Cardiac fibroblast (primary cell): ENCODE data around the gene ABHD12.

ENCODE experiments used
- DNase-seq, 2 donors: peaks; one replicate each; pipeline versions ENCODE4 v3.0.0 to v3.0.0-alpha.2; 2010; ENCODE audit warnings: low read depth in 2 of 2
- H3K4me3 ChIP-seq, 2 donors: replicated peaks in 1 of 2; 1 replicate in 1 of 2; 2 replicates in 1 of 2; pipeline ENCODE4 v1.5.1; 2011; ENCODE audit warnings: low read depth in 2 of 2, low read length in 2 of 2, mild to moderate bottlenecking in 2 of 2, moderate library complexity in 1 of 2
- CTCF ChIP-seq: IDR thresholded peaks from one replicate; pipeline ENCODE4 v1.5.1; 2011; ENCODE audit warnings: low read depth, mild to moderate bottlenecking, low read length, inconsistent platforms

ABHD12 gene

GRCh38 chr20:25303292-25304024 lies 87.2 kb downstream of the ABHD12 start:
- no peak for DNase-seq
- H3K4me3 ChIP-seq: no peak overlapping the region
- TF ChIP-seq CTCF: no peak

- H3K4me3 ChIP-seq: no peak overlapping the region
- TF ChIP-seq CTCF: no peak
- DNase-seq: no peak
Observed at GRCh38 chr20:25302596-25302995, 88.0 kb downstream of the ABHD12 start.

- DNase-seq: no peak
- no peak for TF ChIP-seq CTCF
- H3K4me3 ChIP-seq: no peak overlapping the region
Observed at GRCh38 chr20:25301357-25301920, 89.2 kb downstream of the ABHD12 start.

DNA sequence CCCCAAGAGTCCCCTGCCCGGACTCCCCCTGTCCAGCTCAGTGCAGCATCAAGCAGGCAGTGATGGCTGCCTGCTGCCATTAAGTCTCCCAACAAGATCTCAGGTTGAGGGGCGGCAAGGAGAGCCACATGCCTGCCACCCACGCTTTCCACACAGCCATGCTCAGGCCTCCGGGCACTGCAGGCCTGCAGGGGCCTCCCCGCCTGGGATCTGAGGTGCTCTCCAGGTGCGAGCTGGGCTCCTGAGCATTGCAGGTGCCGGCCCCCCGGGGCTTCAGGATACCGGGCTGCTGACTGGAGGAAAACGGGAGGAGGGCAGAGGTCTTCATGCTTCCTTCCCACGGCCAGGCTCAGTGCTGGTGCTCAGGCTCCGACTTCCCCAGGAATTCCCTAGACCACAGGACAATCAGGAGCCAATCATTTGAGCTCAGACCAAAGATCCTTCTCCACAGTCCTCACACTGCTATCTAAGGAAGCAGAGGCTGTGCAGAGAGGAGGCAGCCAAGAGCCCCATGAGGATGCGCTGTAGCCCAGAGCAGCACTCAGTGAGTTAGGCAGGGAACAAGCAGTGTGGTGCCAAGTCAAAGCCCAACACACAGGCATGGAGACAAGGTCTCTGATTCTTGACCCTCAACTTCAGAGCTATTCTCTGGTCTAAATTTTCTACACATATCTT lies 90.0 kb downstream of the ABHD12 start:
- H3K4me3 ChIP-seq: no peak overlapping the region
- peak; percentile 12 for TF ChIP-seq CTCF
- peak; percentile 20 to 26 for DNase-seq

GRCh38 chr20:25299806-25300205 lies 90.8 kb downstream of the ABHD12 start:
- TF ChIP-seq CTCF: peak; percentile 8
- H3K4me3 ChIP-seq: no peak overlapping the region
- DNase-seq: no peak

DNA sequence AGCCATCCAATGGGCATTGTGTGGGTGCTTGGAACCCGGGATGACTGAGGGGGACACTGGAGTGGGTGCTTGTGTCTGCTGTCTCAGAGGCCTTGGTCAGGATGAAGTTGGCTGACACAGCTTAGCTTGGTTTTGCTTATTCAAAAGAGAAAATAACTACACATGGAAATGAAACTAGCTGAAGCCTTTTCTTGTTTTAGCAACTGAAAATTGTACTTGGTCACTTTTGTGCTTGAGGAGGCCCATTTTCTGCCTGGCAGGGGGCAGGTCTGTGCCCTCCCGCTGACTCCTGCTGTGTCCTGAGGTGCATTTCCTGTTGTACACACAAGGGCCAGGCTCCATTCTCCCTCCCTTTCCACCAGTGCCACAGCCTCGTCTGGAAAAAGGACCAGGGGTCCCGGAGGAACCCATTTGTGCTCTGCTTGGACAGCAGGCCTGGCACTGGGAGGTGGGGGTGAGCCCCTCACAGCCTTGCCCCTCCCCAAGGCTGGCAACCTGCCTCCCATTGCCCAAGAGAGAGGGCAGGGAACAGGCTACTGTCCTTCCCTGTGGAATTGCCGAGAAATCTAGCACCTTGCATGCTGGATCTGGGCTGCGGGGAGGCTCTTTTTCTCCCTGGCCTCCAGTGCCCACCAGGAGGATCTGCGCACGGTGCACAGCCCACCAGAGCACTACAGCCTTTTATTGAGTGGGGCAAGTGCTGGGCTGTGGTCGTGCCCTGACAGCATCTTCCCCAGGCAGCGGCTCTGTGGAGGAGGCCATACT lies 93.3 kb downstream of the ABHD12 start:
- DNase-seq: no peak
- no peak overlapping the region for H3K4me3 ChIP-seq
- no peak for TF ChIP-seq CTCF
